Ovary (tissue), 9 donors: ENCODE data around the gene MSI2. TPM values are rescaled to one million over a fixed set of nuclear protein-coding genes. Genes with fewer than 3 reads are reported as not detected.

Source experiments
- DNase-seq, 5 donors: peaks; one replicate each; pipeline ENCODE4 v3.0.0-alpha.2; 2019 to 2020
- H3K27ac ChIP-seq, 2 donors: fragments of 200-600 bp; one replicate each; pipeline versions ENCODE4 v1.5.1 to v1.8.0; 2019 to 2022
- H3K27me3 ChIP-seq: fragments of 200-600 bp; one replicate; pipeline ENCODE4 v1.8.0; 2022
- H3K36me3 ChIP-seq: fragments of 200-600 bp; sonication (generic); one replicate; pipeline ENCODE4 v1.5.1; 2019
- H3K4me1 ChIP-seq: one replicate; pipeline ENCODE4 v1.8.1; 2013; ENCODE audit warnings: mild to moderate bottlenecking, moderate library complexity; ENCODE audit not compliant: insufficient read depth
- H3K4me3 ChIP-seq: fragments of 200-600 bp; sonication (generic); one replicate; pipeline ENCODE4 v1.5.1; 2017
- H3K9me3 ChIP-seq, 2 donors: fragments of 200-600 bp in 1 of 2; sonication (generic) in 1 of 2; one replicate each; pipeline versions ENCODE4 v1.5.1 to v1.8.1; 2013 to 2019; ENCODE audit warnings: mild to moderate bottlenecking in 1 of 2, moderate library complexity in 1 of 2
- EP300 ChIP-seq: sonication (generic); formaldehyde crosslinking; IDR thresholded peaks from one replicate; pipeline ENCODE4 v1.6.1; 2017; ENCODE audit warnings: antibody characterized with exemption
- POLR2A ChIP-seq: fragments of 450-650 bp; IDR thresholded peaks from one replicate; pipeline ENCODE4 v1.6.1; 2017; ENCODE audit warnings: antibody characterized with exemption, mild to moderate bottlenecking, moderate library complexity
- WGBS, 3 donors: extraction: QIAGEN DNeasy Blood & Tissue Kit in 1 of 3; methylation state at CpG; one replicate each; pipeline versions ENCODE4 v1.1.5 to v1.1.7; 2013 to 2017; 5-methylcytosine and 5-hydroxymethylcytosine counted together
- intact Hi-C, 4 donors: fragments of 100-400 bp; cut with DNase I; formaldehyde crosslinking; loops; one replicate each; pipeline versions ENCODE4 v1.11.0 to v1.15.1; 2022 to 2023
- polyA plus RNA-seq, 2 donors: library from polyadenylated mRNA; stranded (reverse); fragments of 200-250 nt in 1 of 2; fragments of 350-450 nt in 1 of 2; fragmentation: Illumina TruSeq in 1 of 2; extraction: RNeasy Lipid Tissue Mini Kit (QIAGEN cat#74804) in 1 of 2; gene quantifications; one replicate each; pipeline ENCODE4 v1.2.3, GENCODE V29; 2013 to 2014
- total RNA-seq, 7 donors: library from RNA; depleted of rRNA in 2 of 7; stranded (reverse); fragments of >200 nt in 2 of 7; fragmentation: NEBNext Ultra II Directional in 3 of 7; extraction: Animal tissue kit (Norgen Biotek cat#: 25700) in 3 of 7; gene quantifications; one replicate each; pipeline versions ENCODE4 v1.1.0 to v1.2.4, GENCODE V29; 2016 to 2023
- TF ChIP-seq, protein P1 (sequence below), 3 donors: fragments of 450-650 bp in 2 of 3; fragments of 200-600 bp in 1 of 3; IDR thresholded peaks; one replicate each; pipeline versions ENCODE4 v1.5.1 to v1.8.0; 2016 to 2022; ENCODE audit warnings: antibody characterized with exemption in 3 of 3, mild to moderate bottlenecking in 1 of 3
- donor health status: DM: no; HTN: no; CAD: no; lungs with moderate emphysema.
- donor health status: DM: no; HTN: no; CAD: no.
- donor health status: Bipolar disorder and iron deficiency.
- donor health status: DM: yes; HTN: yes; CAD: no.
- donor health status: DM: no; HTN: no; CAD: no.
- donor health status: DM: yes; HTN: yes; CAD: no.

The MSI2 gene
- total and polyA plus RNA-seq, 9 donors = 43.1 to 199 (median 120) TPM

DNA sequence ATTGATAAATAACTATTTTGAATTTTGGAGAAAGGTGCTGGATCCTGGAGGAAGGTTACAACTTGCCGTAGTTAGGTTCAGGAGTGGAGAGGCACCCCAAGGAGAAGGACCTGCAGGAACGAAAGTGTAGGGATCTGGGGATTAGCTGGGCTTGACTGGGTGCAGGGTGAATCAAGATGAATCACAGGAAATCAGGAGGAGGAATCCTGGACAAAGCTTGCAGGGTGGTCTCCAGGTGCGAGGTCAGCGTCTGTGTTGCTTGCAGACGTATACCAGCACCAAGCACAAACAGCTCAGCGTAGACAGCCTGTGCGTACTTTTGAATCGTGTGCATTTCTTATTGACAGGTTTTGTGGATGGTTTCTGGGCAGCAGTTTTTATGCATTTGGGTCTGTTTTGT is 144.3 kb downstream of the MSI2 start:
- intact Hi-C loops = no loop called here
- no peak for TF ChIP-seq EP300
- no peak for DNase-seq
- H3K36me3 ChIP-seq = no peaks in the 10 kb centered on the region
- peaks cover 8% of the 10 kb centered on the region for H3K4me1 ChIP-seq
- H3K9me3 ChIP-seq = no peaks in the 10 kb centered on the region
- H3K4me3 ChIP-seq = no peak overlapping the region
- no peaks in the 10 kb centered on the region for H3K27me3 ChIP-seq
- WGBS, 3 donors = 91 to 97% (median 96%) methylated on average over 8 of the region's 8 CpGs
- no peak overlapping the region for H3K27ac ChIP-seq

DNA sequence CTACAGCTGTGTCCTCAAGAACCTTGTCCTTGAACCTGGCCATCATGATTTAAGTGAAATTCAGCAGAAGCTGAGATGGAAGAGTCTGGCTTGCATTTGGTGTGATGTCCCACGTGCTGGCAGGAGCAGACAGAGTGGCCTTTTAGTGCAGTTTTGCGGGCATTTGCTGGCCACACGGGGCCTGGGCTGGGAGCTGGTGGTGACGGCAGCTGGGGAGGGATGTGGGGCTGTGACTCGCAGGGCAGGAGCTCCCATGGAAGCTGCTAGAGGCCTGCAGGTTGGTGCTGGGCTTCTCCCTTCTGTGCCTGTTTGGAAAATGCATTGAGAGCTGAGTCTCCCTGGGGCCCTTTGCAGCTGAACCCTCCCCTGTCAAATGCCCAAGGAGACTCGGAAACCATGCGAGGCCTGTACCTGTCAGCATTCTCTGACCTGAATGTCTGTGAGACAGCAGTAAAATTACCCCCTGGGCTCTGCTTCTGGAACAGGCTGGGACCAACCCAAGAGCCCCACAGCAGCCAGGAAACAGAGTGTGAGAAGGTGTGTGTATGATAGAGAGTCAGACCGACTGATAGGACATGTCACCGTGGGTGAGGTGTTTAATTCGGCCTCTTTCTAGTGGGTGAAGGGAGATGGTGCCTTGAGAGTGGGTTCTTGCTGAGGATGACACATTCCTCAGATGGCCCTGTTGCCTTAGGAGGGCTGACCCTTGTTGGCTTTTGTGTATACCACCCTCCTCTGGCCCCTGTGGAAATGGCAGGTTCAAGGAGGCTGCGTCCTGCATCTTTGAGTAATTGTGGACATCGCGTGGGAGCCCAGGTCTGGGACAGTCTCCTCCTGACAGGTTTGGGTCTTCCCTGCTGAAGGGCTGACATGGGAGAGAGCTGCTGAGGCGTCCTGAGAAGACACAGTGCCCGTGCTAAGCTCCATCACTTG is 145.5 kb downstream of the MSI2 start:
- H3K27ac ChIP-seq = no peak overlapping the region
- TF ChIP-seq POLR2A (no peak), EP300 (no peak)
- TF ChIP-seq, protein P1, sequence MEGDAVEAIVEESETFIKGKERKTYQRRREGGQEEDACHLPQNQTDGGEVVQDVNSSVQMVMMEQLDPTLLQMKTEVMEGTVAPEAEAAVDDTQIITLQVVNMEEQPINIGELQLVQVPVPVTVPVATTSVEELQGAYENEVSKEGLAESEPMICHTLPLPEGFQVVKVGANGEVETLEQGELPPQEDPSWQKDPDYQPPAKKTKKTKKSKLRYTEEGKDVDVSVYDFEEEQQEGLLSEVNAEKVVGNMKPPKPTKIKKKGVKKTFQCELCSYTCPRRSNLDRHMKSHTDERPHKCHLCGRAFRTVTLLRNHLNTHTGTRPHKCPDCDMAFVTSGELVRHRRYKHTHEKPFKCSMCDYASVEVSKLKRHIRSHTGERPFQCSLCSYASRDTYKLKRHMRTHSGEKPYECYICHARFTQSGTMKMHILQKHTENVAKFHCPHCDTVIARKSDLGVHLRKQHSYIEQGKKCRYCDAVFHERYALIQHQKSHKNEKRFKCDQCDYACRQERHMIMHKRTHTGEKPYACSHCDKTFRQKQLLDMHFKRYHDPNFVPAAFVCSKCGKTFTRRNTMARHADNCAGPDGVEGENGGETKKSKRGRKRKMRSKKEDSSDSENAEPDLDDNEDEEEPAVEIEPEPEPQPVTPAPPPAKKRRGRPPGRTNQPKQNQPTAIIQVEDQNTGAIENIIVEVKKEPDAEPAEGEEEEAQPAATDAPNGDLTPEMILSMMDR (IDR thresholded peaks at IDR 0.05) = no peak
- H3K36me3 ChIP-seq = no peaks in the 10 kb centered on the region
- DNase-seq = no peak
- H3K4me1 ChIP-seq = peaks cover 8% of the 10 kb centered on the region
- H3K9me3 ChIP-seq = no peaks in the 10 kb centered on the region
- intact Hi-C loops = no loop called here
- WGBS, 3 donors = 84 to 91% (median 90%) methylated on average over 15 of the region's 15 CpGs
- no peak overlapping the region for H3K4me3 ChIP-seq
- no peaks in the 10 kb centered on the region for H3K27me3 ChIP-seq

DNA sequence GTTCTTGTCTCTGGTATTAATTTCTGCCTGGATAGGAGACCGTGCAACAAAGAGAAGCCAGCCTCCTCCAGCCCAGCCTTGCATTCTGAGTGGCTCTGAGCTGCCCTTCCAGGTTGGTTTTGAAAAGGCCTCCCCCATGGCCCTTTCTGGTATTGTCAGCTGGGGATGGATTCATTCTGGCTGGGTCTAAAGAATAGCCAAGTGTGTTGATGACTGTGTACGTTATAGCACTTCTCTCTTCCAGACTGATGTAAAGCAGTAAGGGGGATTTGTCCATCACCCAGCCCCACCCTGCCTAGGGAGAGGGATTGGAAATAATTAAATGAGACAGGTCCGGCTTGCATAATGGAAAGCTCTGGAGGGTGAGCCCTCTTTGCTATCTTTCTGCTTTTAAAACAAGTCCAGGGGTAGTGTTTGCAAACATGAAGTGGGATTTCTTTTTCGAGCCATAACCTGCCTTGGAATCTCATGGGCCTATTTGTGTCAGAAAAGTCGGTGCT is 146.4 kb downstream of the MSI2 start:
- Histone ChIP-seq H3K36me3 (no peaks in the 10 kb centered on the region), H3K4me1 (peaks cover 13% of the 10 kb centered on the region), H3K9me3 (no peaks in the 10 kb centered on the region), H3K27me3 (no peaks in the 10 kb centered on the region), H3K4me3 (no peak overlapping the region), H3K27ac (no peak overlapping the region)
- WGBS, 3 donors = 81 to 89% (median 84%) methylated on average over 5 of the region's 5 CpGs
- intact Hi-C loops = no loop called here
- TF ChIP-seq POLR2A = no peak
- DNase-seq = no peak

DNA sequence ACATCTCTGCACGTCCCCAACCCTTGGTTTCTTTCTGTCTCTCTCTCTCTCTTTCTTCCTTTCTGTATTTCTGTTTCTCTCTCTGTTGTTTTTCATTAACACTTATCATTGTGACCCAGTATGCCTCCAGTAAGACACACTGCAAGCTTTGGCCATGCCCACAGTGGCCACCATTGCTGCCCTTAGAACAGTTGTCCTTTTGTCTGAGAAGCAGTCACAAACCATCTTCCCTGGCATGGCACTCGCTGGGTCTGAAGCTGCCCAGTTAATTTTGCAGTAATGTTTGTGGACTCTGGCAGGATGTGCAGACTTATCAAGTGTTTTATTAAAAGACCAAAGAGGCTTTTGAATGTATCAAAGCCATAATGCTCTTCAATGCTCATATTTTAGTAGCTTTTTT is 146.9 kb downstream of the MSI2 start:
- no peaks in the 10 kb centered on the region for H3K9me3 ChIP-seq
- no peak for TF ChIP-seq POLR2A
- TF ChIP-seq, protein P1 (IDR thresholded peaks at IDR 0.05) = no peak
- no peak for TF ChIP-seq EP300
- H3K27ac ChIP-seq = no peak overlapping the region
- WGBS, 3 donors = 80 to 92% (median 82%) methylated on average over 2 of the region's 2 CpGs
- intact Hi-C loops = no loop called here
- H3K36me3 ChIP-seq = no peaks in the 10 kb centered on the region
- no peak for DNase-seq
- no peaks in the 10 kb centered on the region for H3K27me3 ChIP-seq
- H3K4me1 ChIP-seq = peaks cover 15% of the 10 kb centered on the region
- no peak overlapping the region for H3K4me3 ChIP-seq

DNA sequence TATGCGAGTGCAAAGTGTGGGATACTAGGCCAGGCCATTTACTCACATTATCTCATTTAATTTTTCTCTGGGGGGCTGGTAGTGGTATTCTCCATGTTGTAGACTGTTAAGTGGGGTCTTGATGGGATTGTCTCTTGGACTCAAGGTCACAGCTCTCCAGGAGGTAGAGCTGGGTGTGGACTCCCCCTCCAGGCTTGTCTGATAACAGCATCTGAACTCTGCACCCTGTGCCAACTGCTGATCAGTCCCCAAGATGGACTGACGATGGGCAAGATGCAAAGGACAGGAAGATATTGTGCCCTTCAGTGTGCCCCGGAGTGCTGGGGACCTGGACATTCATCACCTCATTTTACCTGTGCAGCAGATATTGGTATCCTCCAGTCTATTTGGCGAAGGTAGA is 147.8 kb downstream of the MSI2 start:
- Histone ChIP-seq H3K36me3 (no peaks in the 10 kb centered on the region), H3K9me3 (no peaks in the 10 kb centered on the region), H3K4me1 (peaks cover 17% of the 10 kb centered on the region), H3K4me3 (no peak overlapping the region), H3K27ac (no peak overlapping the region), H3K27me3 (no peaks in the 10 kb centered on the region)
- TF ChIP-seq POLR2A = no peak
- TF ChIP-seq, protein P1 (IDR thresholded peaks at IDR 0.05) = no peak
- intact Hi-C loops = no loop called here
- 96 to 98% (median 97%) methylated on average over 4 of the region's 4 CpGs for WGBS, 3 donors
- DNase-seq = no peak
